NOMO-1 treated with DMSO at 0.1 percent for 48 hours (cell line): ENCODE results near the gene ANK3.
A peak's percentile ranks its signal among the peaks of the same experiment; 100 is the strongest.

Experiments used
- DNase-seq: peaks from one replicate; lab custom pipeline; 2025; ENCODE audit not compliant: unreplicated experiment; lab: John Stamatoyannopoulos, UW

The ANK3 gene

GRCh38 chr10:60389413-60390025, at the start of gene ANK3:
TSS of gene ANK3 (minus strand) at chr10:60389875. CDS start at chr10:60389538, 337 bp downstream.
- DNase-seq = no peak

GRCh38 chr10:60434418-60435046, 44.9 kb upstream of the ANK3 start:
- peak; percentile 28 for DNase-seq

- DNase-seq = no peak
These were observed 44.0 kb upstream of the ANK3 start for GRCh38 chr10:60433684-60434083.

- no peak for DNase-seq
These were observed 41.3 kb upstream of the ANK3 start for GRCh38 chr10:60430836-60431597.

- no peak for DNase-seq
These were observed 40.3 kb upstream of the ANK3 start for GRCh38 chr10:60430017-60430416.

GRCh38 chr10:60429084-60429849, 39.6 kb upstream of the ANK3 start:
- DNase-seq = no peak

GRCh38 chr10:60428387-60428737, 38.7 kb upstream of the ANK3 start:
- no peak for DNase-seq

- DNase-seq = no peak
These were observed 38.2 kb upstream of the ANK3 start for GRCh38 chr10:60427709-60428386.

GRCh38 chr10:60427148-60427547, 37.5 kb upstream of the ANK3 start:
- no peak for DNase-seq

- no peak for DNase-seq
These were observed 36.8 kb upstream of the ANK3 start for GRCh38 chr10:60426425-60426824.

- peak; percentile 29 for DNase-seq
These were observed 35.9 kb upstream of the ANK3 start for GRCh38 chr10:60425392-60426110.

- no peak for DNase-seq
These were observed 35.3 kb upstream of the ANK3 start for GRCh38 chr10:60424971-60425370.

GRCh38 chr10:60423920-60424319, 34.2 kb upstream of the ANK3 start:
- DNase-seq = no peak

GRCh38 chr10:60422809-60423208, 33.1 kb upstream of the ANK3 start:
- DNase-seq = no peak

- DNase-seq = no peak
These were observed 31.6 kb upstream of the ANK3 start for GRCh38 chr10:60420991-60421894.

GRCh38 chr10:60419249-60419648, 29.6 kb upstream of the ANK3 start:
- no peak for DNase-seq

GRCh38 chr10:60417901-60418300, 28.2 kb upstream of the ANK3 start:
- no peak for DNase-seq

GRCh38 chr10:60417024-60417423, 27.3 kb upstream of the ANK3 start:
- DNase-seq = no peak

- no peak for DNase-seq
These were observed 25.4 kb upstream of the ANK3 start for GRCh38 chr10:60414877-60415585.
